NK-92 treated with Interleukin-12 subunit alpha and Interleukin-12 subunit beta, amount 100 ng/mL, for 24 hours (cell line): Measurements from ENCODE around the gene ROMO1.
"Not testable (repeated sequence)": the region's sequence is repeated elsewhere in the genome, so short reads cannot be mapped to it uniquely, and the experiment has no call there.

Experiments
- DNase-seq: peaks from one replicate; lab custom pipeline; 2025; lab: John Stamatoyannopoulos, UW

ROMO1 gene

DNA sequence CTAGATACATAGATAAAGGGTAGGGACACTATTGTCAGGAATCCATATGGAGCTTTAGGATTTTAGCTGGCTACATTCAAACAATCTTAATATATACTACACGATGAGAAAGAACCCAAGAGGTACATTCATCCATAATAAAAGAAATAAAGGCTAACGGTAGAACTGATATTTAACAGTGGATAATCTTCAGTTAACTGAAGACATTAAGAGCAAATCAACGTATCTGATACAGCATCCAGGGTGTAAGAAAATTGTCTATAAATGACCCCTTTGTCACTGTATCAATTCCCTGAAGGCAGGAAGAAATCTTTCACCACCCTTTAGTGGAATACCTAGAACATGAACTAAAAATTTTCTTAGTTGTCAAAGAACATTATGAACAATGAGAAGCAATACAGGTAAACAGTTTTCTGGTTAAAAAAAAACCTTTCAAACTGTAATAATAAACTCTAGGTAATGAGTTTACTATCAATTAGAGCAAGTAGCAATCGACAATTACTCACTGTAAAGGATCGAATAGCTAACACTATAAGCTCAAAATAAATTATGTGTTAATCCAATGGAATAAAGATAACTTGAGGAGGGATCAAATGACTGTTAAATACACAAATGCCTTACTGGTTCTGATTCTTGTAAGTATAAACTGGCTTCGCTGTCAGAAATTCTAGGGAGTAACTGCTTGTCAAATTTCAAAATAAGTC is 11.8 kb downstream of the ROMO1 start:
- DNase-seq = no peak

DNA sequence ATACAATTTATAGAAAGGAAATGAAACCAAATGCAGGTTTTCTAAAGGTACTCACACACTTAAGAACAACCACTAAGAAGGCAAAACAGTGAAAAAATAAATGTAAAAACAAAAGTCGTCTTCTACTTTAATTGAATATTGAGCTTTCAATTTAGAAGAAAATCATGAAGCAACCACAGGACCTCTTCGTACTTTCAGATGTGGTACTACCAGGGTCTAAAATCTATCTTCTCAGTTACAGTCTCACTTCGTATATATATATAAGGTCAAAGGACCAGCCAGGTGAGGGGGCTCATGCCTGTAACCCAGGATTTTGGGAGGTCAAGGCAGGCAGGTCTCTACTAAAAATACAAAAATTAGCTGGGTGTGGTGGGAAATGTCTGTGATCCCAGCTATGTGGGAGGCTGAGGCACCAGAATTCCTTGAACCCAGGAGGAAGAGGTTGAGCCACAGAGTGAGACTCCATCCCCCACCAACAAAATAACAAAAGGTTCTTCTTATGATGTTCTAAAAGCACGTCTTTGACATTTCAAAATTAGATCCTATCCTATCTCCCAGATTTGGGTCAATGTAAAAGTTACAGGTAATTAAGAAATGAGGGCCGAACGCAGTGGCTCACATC is 12.5 kb downstream of the ROMO1 start:
- no peak for DNase-seq

DNA sequence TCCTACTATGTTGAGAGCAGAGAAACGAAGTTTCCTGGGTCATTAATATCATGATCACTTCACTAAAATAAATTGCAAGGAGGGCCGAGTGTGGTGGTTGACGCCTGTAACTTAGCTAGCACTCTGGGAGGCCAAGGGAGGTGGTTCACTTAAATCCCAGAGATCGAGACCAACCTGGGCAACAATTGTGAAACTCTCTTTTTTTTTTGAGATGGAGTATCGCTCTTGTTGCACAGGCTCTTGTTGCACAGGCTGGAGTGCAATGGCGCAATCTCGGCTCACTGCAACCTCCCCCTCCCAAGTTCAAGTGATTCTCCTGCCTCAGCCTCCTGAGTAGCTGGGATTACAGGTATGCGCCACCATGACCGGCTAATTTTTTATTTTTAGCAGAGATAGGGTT is 13.9 kb downstream of the ROMO1 start:
- not testable (repeated sequence) for DNase-seq

DNA sequence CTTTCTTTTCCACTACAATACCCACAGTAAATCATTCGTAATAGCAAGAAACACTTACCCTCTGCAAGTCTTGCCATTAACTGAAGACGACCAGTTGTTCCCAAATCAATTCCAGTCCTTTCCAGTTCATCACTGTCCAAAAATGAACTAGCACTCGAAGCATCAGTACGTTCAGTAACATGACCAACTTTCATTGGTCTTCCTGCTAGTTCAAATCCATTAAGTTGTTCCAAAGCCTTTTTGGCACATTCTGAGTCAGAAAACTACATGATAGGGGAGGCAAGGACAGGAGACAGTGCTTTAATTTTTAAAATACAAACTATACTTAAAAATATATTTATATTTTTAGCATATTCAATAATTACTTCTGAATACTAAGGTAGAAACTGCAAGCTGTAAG is 14.9 kb downstream of the ROMO1 start:
- no peak for DNase-seq

DNA sequence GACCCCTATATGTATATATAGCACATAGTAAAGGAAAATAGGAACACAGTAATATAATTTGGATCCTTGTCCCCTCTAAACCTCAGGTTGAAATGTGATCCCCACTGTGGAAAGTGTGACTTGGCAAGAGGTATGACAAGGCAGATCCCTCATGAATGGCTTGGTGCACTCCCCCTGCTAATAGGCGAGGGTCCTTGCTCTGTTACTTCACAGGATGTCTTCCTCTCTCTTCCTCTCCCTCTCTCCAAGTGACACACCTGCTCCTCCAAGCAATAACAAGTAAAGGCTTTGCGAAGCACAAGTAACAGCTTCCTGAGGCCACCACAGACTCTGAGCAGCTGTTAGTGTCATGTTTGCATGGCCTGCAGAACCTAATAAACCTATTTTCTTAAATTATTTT is 16.4 kb downstream of the ROMO1 start:
- no peak for DNase-seq

DNA sequence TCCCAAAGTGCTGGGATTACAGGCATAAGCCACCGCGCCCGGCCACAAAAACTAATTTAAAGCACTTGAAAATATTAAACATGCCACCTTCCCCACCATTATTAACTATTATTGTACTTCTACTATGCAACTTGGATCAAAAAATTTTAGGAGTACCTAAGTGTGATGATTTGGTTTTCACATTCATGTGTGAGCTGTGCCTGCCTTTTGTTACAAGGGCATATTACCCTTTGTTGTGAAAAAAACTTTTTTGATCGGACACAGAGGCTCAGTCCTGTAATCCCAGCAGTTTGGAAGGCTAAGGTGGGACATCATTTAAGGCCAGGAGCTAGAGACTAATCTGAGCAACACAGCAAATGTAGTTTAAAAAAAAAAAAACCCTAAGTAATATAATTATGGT is 17.1 kb downstream of the ROMO1 start:
- DNase-seq = no peak

DNA sequence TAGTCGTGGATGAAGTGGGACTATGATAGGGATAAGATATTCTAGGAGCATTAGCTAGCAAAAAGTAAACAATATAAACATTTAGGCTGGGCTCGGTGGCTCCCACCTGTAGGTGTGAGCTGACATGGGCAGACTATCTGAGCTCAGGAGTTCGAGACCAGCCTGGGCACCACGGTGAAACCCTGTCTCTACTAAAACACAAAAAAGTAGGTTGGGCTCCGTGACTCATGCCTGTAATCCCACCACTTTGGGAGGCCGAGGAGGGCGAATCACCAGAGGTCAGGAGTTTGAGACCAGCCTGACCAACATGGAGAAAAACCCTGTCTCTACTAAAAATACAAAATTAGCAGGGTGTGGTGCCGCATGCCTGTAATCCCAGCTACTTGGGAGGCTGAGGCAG is 19.1 kb downstream of the ROMO1 start:
- not testable (repeated sequence) for DNase-seq

DNA sequence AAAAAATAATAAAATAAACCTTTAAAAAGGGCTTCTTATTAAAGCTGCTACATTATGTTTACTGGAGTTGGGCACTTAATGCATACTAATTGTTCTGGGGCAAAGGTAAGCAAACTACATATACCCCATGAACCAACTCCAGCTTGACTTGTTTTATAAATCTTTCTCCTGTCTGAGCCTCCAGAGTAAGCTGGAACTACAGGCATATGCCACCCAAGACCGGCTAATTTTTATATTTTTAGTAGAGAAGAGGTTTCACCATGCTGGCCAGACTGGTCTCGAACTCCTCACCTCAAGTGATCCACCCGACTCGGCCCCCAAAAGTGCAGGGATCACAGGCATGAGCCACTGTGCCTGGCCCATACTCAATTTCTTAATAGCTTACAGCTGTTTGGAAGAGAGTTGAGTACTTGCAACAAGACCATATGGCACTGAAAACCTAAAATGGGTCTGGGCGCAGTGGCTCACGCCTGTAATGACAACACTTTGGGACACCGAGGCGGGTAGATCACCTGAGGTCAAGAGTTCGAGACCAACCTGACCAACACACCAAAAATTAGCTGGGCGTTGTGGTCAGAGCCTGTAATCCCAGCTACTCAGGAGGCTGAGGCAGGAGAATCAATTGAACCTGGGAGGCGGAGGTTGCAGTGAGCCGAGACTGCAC is 19.9 kb downstream of the ROMO1 start:
- no peak for DNase-seq

DNA sequence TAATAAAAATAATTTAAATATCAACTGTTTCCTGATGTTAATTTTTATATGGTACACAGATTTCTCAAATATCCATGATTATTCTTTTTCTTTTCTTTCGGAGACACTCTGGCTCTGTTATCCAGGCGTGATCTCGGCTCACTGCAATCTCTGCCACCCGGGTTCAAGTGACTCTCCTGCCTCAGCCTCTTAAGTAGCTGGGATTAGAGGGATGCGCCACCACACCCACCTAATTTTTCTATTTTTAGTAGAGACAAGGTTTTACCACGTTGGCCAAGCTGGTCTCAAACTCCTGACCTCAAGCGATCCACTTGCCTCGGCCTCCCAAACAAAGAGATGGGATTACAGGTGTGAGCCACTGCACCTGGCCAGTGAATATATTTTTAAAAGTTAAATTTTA is 20.5 kb downstream of the ROMO1 start:
- DNase-seq = no peak

DNA sequence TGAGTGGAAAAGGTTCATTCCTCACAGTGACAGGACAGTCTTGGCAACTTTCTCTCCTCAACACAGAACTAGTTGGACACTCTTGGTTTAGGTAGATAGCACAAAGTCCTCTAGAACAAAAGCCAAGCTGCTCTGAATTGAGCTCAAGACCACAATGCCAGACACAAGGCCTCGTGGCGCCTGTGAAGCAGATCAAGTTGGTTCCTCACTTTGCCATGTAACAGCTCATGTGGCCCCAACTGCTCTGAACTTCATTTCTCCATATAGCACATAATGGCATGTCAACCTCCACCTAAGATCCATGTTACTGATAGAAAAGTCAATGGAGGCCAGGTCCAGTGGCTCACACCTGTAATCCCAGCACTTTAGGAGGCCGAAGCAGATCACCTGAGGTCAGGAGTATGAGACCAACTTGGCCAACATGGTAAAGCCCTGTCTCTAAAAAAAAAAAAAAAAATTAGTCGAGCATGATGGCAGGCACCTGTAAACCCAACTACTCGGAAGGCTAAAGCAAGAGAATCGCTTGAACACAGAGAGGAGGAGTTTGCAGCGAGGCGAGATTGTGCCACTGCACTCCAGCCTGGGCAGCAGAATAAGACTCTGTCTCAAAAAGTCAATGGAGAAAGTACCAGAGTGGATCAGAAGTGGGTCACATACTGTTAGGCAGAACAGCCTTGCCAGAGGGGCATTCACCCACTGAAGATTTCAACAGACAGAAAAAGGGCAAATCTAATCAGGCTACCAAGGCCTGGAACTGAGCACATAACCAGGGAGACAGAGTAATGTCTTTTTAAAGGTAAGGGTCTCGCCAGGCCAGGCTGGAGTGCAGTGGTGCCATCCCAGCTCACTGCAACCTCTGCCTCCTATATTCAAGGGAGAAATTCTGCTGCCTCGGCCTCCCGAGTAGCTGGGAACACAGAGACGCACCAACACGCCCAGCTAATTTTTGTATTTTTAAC is 21.2 kb downstream of the ROMO1 start:
- DNase-seq = no peak

DNA sequence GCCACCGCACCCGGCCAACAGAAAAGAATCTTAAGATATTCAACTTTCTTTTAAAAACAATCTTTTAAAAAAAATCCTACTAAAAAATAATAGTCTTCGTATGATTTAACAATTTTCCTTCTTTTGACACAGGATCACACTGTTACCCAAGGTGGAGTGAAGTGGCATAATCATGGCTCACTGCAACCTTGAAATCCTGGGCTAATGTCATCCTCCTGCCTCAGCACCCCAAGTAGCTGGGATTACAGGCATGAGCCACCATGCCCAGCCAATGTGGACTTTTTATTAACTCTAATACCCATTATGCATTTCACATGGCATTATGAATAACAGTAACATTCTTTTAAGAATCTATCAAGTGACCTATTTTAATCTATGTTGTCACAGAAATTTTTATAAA is 22.0 kb downstream of the ROMO1 start:
- no peak for DNase-seq

DNA sequence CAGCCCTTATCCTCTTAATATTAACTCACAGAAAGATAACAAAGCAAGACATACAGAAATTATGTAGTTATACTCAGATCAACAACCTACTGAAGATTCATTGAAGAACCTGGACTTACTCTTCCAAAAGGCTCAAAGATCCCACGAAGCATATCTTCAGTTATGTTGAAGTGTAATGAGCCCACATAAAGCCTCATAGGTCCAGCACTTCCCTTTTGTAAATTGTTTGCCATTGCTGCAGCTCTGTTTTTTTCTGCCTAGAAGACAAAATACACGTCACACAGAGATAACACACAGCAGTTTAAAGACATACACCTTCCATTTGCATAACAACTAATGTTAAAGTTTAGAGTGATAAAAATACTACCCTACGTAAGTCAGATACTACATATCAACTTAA is 22.4 kb downstream of the ROMO1 start:
- DNase-seq = no peak

DNA sequence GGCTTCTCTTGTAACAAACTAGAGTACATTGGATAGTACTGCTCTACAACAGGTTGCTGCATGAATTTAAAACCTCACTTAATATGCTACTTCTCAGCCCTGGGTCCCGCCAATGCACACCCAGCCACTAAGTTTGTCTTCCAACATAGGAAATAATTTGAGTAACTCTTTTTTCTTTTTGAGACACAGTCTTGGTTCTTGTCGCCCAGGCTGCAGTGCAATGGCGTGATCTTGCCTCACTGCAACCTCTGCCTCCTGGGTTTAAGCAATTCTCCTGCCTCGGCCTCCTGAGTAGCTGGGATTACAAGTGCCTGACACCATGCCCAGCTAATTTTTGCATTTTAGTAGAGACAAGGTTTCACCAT is 24.1 kb downstream of the ROMO1 start:
- not testable (repeated sequence) for DNase-seq

DNA sequence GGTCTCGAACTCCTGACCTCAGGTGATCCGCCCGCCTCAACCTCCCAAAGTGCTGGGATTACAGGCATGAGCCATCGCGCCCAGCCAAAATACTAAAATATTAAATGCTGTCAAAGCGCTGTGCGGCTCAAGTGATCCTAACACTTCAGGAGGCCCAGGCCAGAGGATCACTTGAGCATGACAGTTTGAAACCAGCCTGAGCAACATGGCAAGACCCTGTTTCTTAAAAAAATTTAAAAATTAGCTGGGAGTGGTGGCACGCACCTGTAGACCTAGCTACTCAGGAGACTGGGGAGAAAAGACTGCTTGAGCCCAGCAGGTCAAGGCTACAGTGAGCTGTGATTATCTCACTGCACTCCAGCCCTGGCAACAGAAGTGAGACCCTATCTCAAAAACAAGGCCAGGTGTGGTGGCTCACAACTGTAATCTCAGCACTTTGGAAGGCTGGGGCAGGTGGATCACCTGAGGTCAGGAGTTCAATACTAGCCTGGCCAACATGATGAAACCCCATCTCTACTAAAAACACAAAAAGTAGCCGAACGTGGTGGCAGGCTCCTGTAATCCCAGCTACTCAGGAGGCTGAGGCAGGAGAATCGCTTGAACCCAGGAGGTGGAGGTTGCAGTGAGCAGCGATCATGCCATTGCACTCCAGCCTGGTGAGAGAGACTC is 24.6 kb downstream of the ROMO1 start:
- DNase-seq = not testable (repeated sequence)

DNA sequence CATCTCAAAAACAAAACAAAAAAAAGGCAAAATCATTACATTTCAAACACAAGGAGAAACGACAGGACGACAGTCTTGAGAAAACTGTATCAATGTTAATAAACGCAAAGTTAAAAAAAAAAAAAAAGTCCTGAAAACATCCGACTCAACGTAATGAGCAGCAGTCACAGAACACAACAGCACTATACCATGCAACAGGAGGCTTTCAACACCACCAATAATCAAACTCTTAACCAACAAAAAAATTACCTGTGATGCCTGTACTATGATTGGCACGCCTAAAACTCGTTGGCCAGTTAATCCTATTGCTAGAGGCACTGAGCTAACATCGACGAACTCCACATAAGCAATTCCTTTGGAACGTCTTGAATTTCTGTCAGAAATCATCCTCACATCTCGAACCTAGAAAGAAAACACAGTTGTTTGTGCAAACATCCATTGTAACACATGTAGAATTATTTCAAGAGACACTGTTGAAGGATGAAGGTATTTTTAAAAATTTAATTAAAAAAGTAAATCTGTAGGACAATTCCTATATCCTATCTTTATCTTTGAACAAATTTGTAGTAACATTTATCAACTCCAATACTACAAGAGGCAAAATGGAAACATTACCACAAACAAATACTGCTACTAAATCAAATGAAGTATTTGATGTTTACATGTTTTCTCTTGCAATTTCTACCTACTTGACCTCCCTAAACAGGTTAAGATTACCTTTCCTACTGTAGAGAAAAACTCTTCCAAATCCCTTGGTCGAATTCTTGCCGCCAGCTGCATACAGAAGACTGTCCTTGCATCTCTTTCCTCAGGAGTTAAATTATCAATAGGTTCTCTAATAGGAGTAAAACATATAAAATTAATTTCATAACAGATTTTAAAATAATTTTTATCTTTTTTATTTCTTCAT is 25.4 kb downstream of the ROMO1 start:
- no peak for DNase-seq

DNA sequence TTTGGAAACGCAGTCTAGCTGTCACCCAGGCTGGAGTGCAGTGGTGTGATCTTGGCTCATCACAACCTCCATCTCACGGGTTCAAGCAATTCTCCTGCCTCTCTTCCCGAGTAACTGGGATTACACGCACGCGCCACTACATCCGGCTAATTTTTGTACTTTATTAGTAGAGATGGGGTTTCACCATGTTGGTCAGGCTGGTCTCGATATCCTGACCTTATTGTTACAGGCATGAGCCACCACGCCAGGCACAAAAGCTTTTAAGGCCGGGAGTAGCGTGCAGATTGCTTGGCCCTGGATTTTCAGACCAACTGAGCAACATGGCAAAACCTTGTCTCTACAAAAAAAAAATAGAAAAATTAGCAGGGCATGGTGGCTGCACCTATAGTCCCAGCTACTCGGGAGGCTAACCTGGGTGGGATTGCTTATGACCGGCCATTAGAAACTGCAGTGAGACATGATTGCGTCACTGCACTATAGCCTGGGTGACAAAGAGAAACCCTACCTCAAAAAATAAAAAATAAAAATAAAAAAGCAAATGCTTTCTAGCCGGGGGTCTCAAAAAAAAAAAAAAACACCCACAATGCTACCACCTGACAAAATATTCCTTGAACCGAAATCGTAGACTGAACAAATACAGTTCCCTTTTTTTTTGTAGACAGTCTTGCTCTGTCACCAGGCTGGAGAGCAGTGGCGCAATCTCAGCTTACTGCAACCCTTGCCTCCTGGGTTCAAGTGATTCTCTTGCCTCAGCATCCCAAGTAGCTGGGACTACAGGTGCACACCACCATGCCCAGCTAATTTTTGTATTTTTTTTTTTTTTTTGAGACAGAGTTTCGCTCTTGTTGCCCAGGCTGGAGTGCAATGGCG is 27.9 kb downstream of the ROMO1 start:
- DNase-seq = no peak

DNA sequence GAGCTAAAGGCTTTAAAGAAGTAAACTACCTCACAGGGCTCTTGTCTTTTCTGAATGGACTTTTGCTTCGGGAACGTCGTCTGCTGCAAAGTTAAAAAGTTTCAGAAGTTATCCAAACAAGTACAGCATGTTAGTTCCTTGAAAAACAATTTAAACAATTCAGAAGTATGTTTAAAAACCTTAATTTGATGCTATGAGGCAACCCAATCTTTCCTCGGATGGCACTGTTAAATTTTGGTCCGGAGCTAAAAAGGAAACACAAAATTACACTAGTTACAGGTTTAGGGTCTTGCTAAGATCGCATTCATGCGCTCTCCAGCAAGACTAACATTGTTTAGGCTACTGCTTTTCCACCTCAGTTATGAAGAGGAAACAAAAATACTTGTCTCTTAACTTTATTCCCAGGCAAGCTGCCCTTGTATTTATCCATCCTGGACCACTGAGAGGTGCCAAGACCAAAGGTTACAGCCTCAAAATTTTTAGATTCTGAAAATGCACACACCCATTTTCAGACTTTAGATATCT is 30.1 kb downstream of the ROMO1 start:
- DNase-seq = no peak

DNA sequence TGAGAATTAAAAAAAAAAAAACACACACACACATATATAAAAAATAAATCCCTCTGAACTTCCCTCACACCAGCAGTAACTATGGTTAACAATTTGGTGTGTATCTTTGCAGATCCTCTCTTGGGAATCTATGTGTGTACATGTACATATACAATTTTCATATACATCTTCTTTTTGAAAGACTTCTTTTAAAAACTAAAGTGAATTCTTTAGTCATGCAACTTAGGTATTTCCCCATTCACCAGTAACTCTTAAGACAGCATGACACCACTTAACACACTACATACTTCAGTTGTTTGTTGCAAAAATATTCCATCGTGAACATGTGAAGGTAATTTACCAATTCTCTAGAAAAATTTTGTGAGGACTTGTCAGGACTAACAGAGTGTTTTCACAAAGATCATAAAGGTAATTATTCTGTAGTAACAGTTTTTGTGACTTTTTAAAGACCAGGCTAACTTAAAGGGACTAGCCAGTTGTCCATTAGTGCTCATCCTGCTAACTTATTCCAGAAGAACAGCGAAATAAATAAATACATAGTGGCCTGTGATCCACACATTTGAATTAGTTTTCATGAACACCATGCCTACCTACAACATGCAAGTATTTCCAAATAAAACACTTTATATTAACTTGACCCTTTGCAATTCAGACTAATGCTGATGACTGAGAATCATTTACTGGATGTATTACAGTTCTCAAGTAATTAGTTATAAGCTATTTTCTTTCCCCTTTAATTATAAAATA is 30.8 kb downstream of the ROMO1 start:
- DNase-seq = no peak
